ENCODE data around the gene E2F4. TPM values are rescaled to one million over a fixed set of nuclear protein-coding genes. Genes with fewer than 3 reads are reported as not detected.

The E2F4 gene
- total RNA-seq, 1 donor from 2014 or later: 47.1 TPM

- Histone ChIP-seq H3K27me3 (ENCODE audit: control insufficient read depth, insufficient read depth, low read length) (no peaks in the 10 kb centered on the region), H3K4me3 (ENCODE audit: low read depth, low read length) (no peak overlapping the region), H3K36me3 (ENCODE audit: control insufficient read depth, insufficient read depth, low read length) (no peaks in the 10 kb centered on the region)
- FAIRE-seq: no peak
- DNase-seq (ENCODE audit: low read depth): no peak
- no peak for TF ChIP-seq CTCF (IDR thresholded peaks at IDR 0.05; ENCODE audit: insufficient read depth, low read length, severe bottlenecking)
Measured at GRCh38 chr16:67209565-67209964, 17.6 kb downstream of the E2F4 start.

- DNase-seq (ENCODE audit: low read depth) (no peak), FAIRE-seq (no peak)
- no peaks in the 10 kb centered on the region for H3K36me3 ChIP-seq (ENCODE audit: control insufficient read depth, insufficient read depth, low read length)
- no peak for TF ChIP-seq CTCF (IDR thresholded peaks at IDR 0.05; ENCODE audit: insufficient read depth, low read length, severe bottlenecking)
- H3K27me3 ChIP-seq (ENCODE audit: control insufficient read depth, insufficient read depth, low read length): no peaks in the 10 kb centered on the region
- H3K4me3 ChIP-seq (ENCODE audit: low read depth, low read length): no peak overlapping the region
Measured at GRCh38 chr16:67210069-67210937, 18.3 kb downstream of the E2F4 start.

GRCh38 chr16:67211674-67212073 lies 19.7 kb downstream of the E2F4 start:
- Histone ChIP-seq H3K36me3 (ENCODE audit: control insufficient read depth, insufficient read depth, low read length) (no peaks in the 10 kb centered on the region), H3K4me3 (ENCODE audit: low read depth, low read length) (no peak overlapping the region), H3K27me3 (ENCODE audit: control insufficient read depth, insufficient read depth, low read length) (no peaks in the 10 kb centered on the region)
- FAIRE-seq (peak; percentile 96), DNase-seq (ENCODE audit: low read depth) (no peak)
- no peak for TF ChIP-seq CTCF (IDR thresholded peaks at IDR 0.05; ENCODE audit: insufficient read depth, low read length, severe bottlenecking)

GRCh38 chr16:67212766-67213165 lies 20.8 kb downstream of the E2F4 start:
- peak; percentile 66 for FAIRE-seq
- H3K4me3 ChIP-seq (ENCODE audit: low read depth, low read length): no peak overlapping the region

GRCh38 chr16:67213197-67214019 lies 21.5 kb downstream of the E2F4 start:
- H3K4me3 ChIP-seq (ENCODE audit: low read depth, low read length): no peak overlapping the region
- TF ChIP-seq CTCF (IDR thresholded peaks at IDR 0.05; ENCODE audit: insufficient read depth, low read length, severe bottlenecking): no peak
- H3K27me3 ChIP-seq (ENCODE audit: control insufficient read depth, insufficient read depth, low read length): no peaks in the 10 kb centered on the region
- no peak for FAIRE-seq
- DNase-seq (ENCODE audit: low read depth): no peak
- no peaks in the 10 kb centered on the region for H3K36me3 ChIP-seq (ENCODE audit: control insufficient read depth, insufficient read depth, low read length)

More at GRCh38 chr16:67212766-67213165, 20.8 kb downstream of the E2F4 start:
- Histone ChIP-seq H3K27me3 (ENCODE audit: control insufficient read depth, insufficient read depth, low read length) (no peaks in the 10 kb centered on the region), H3K36me3 (ENCODE audit: control insufficient read depth, insufficient read depth, low read length) (no peaks in the 10 kb centered on the region)
- DNase-seq (ENCODE audit: low read depth): peak; percentile 88
- no peak for TF ChIP-seq CTCF (IDR thresholded peaks at IDR 0.05; ENCODE audit: insufficient read depth, low read length, severe bottlenecking)
